ENCODE results near the gene TRIM8. TPM values are rescaled to one million over a fixed set of nuclear protein-coding genes. Genes with fewer than 3 reads are reported as not detected.

Gene TRIM8
- total and polyA plus RNA-seq, 9 of the 15 experiments (the other 6 are each of a cell fraction or from before 2014, with no cell fraction given), result 1.7 to 26.0 (median 9.1) TPM

DNA sequence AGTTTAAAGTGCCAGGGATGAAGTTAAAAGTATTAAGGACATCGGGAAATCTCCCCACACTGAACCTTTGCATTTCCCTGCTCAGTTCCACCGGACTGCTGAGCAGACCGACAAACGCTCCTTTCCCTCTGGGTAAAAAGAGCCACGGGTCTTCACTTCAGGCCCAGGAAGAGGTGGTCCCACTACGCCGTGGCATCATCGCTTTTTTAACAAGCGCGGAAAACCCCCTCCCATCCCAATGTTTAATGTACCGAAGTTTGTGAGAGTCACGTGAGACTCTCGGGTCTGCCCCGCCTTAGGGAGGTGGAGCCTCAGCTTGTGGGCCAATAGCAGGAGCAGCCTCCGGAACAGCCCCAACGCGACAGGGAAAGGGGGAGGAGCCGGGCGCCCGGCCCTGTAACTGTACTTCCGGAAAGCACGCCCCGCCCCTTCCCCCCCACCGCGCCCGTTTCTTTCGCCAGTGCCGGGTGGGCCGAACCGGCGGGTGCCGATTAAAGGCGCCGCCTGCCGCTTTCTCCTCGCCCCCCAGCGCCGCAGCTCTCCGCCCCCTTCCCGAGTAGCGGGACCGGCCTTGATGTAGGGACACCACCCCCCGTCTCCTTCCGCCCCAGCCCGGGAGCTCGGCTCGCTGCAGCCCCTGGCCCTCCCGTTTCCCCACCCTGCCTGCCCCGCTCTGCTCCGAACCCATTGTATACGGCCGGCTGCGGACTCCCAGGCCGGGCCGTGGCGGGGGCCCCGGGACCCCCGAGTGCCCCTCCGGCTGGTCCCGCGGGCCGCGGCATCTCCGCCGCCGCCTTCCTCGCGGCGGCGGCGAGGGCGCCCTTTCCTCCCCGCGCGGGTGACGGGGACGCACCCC is 2.2 kb upstream of the TRIM8 start (continued):
- TF ChIP-seq JUND (IDR thresholded peaks at IDR 0.05; ENCODE audit: borderline replicate concordance, low read depth, low read length), result peak; percentile 4; the same call in 1 of the 2 replicates
- no peak for TF ChIP-seq JUND (tag; IDR thresholded peaks at IDR 0.05; ENCODE audit: borderline replicate concordance, low read depth, low read length)
- TF ChIP-seq GABPA (tag; conservative IDR thresholded peaks at IDR 0.05; ENCODE audit: low read depth), result peak; percentile 86
- peak; percentile 79 for TF ChIP-seq KLF16 (IDR thresholded peaks at IDR 0.05)
- no peak for TF ChIP-seq PKNOX1 (IDR thresholded peaks at IDR 0.05)
- no peak for TF ChIP-seq MCM2 (IDR thresholded peaks at IDR 0.05; ENCODE audit: low read depth)
- peak; percentile 51; the same call in 1 of the 2 replicates for TF ChIP-seq FOXP1 (CRISPR knock-in tag; IDR thresholded peaks at IDR 0.05)
- no peak for TF ChIP-seq SPI1 (IDR thresholded peaks at IDR 0.05; ENCODE audit: borderline replicate concordance, low read depth, low read length)
- TF ChIP-seq PHF8 (IDR thresholded peaks at IDR 0.05; ENCODE audit: borderline replicate concordance, low read length), result peak; percentile 61; the same call in 1 of the 2 replicates
- 0 out of 2 replicates have a peak, but pooled peaks have one; percentile 21 for TF ChIP-seq DPF2 (IDR thresholded peaks at IDR 0.05)
- no peak for TF ChIP-seq NCOA2 (IDR thresholded peaks at IDR 0.05; ENCODE audit: partially characterized antibody in 2 of 2)
- peak; percentile 42; the same call in 1 of the 2 replicates for TF ChIP-seq CBX1 (IDR thresholded peaks at IDR 0.05; ENCODE audit: low read depth)
- TF ChIP-seq NFYB (IDR thresholded peaks at IDR 0.05; ENCODE audit: extremely low read depth, insufficient read length), result peak; percentile 27
- TF ChIP-seq SREBF2 (CRISPR knock-in tag; IDR thresholded peaks at IDR 0.05), result no peak
- peak; percentile 58 for TF ChIP-seq GABPB1 (CRISPR knock-in tag; IDR thresholded peaks at IDR 0.05)
- no peak for TF ChIP-seq ZFP30 (CRISPR knock-in tag; IDR thresholded peaks at IDR 0.05; ENCODE audit: borderline replicate concordance)
- no peak for TF ChIP-seq RFX5 (IDR thresholded peaks at IDR 0.05; ENCODE audit: low read depth, low read length)
- no peak for TF ChIP-seq KDM2B (CRISPR knock-in tag; IDR thresholded peaks at IDR 0.05)
- TF ChIP-seq SP1 (CRISPR knock-in tag; IDR thresholded peaks at IDR 0.05), result peak; percentile 83
- no peak for TF ChIP-seq NCOA6 (IDR thresholded peaks at IDR 0.05)
- TF ChIP-seq, protein P1, sequence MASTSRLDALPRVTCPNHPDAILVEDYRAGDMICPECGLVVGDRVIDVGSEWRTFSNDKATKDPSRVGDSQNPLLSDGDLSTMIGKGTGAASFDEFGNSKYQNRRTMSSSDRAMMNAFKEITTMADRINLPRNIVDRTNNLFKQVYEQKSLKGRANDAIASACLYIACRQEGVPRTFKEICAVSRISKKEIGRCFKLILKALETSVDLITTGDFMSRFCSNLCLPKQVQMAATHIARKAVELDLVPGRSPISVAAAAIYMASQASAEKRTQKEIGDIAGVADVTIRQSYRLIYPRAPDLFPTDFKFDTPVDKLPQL (IDR thresholded peaks at IDR 0.05; ENCODE audit: extremely low read depth, insufficient read length), result no peak
- TF ChIP-seq ZNF121 (CRISPR knock-in tag; conservative IDR thresholded peaks at IDR 0.05), result no peak
- no peak for TF ChIP-seq ZNF224 (CRISPR knock-in tag; IDR thresholded peaks at IDR 0.05)
- peak in 1 of 2 experiments; percentile 34; a peak in 1 of 4 replicates for TF ChIP-seq TEAD1 (CRISPR knock-in tag; IDR thresholded peaks at IDR 0.05)
